Panc1 (cell line): Measurements from ENCODE around the gene KRTAP20-1.

ENCODE experiments used
- CTCF ChIP-seq: fragments of 450-650 bp; IDR thresholded peaks from 2 replicates; pipeline ENCODE4 v1.5.1; 2017; ENCODE audit warnings: mild to moderate bottlenecking
- POLR2AphosphoS5 ChIP-seq: IDR thresholded peaks from 2 replicates; pipeline ENCODE4 v1.6.1; 2012; ENCODE audit warnings: mild to moderate bottlenecking, low read depth, low read length, moderate library complexity
- REST ChIP-seq, 2 experiments: IDR thresholded peaks; 2 replicates each; pipeline ENCODE4 v1.6.1; 2011 to 2012; ENCODE audit warnings: low read depth in 2 of 2, control low read depth in 1 of 2, low read length in 1 of 2, mild to moderate bottlenecking in 1 of 2, moderate library complexity in 1 of 2; ENCODE audit not compliant: insufficient read depth in 1 of 2
- SIN3A ChIP-seq: IDR thresholded peaks from 2 replicates; pipeline ENCODE4 v1.6.1; 2012; ENCODE audit warnings: low read depth, mild to moderate bottlenecking, low read length, moderate library complexity, borderline replicate concordance; ENCODE audit not compliant: insufficient read depth

- no peak for TF ChIP-seq CTCF
- no peak for TF ChIP-seq REST (IDR thresholded peaks at IDR 0.05; ENCODE audit: insufficient read depth in 1 of 2, low read depth in 2 of 2, low read length in 1 of 2)
- TF ChIP-seq SIN3A, result no peak
- no peak for TF ChIP-seq POLR2AphosphoS5
These were observed 26.3 kb downstream of the KRTAP20-1 start, which contains the start of gene KRTAP20-3 for GRCh38 chr21:30642564-30642963.
